Colonic mucosa (tissue), 4 donors: ENCODE results near the gene AATF. TPM values are rescaled to one million over a fixed set of nuclear protein-coding genes. Genes with fewer than 3 reads are reported as not detected.

ENCODE experiments used
- DNase-seq: peaks from one replicate; pipeline ENCODE4 v3.0.0-alpha.2; 2020
- H3K27ac ChIP-seq: fragments of 200-600 bp; one replicate; pipeline ENCODE4 v1.8.0; 2021
- H3K27me3 ChIP-seq: fragments of 200-600 bp; one replicate; pipeline ENCODE4 v1.8.0; 2021
- H3K36me3 ChIP-seq: fragments of 200-600 bp; one replicate; pipeline ENCODE4 v1.8.0; 2021
- H3K4me1 ChIP-seq: fragments of 200-600 bp; one replicate; pipeline ENCODE4 v1.8.0; 2021; ENCODE audit warnings: mild to moderate bottlenecking
- H3K4me3 ChIP-seq: fragments of 200-600 bp; one replicate; pipeline ENCODE4 v1.8.0; 2021
- H3K9ac ChIP-seq, 2 donors: one replicate each; pipeline ENCODE4 v1.7.0; 2013; ENCODE audit warnings: control low read depth in 2 of 2, low read depth in 2 of 2, low read length in 2 of 2
- H3K9me3 ChIP-seq: fragments of 200-600 bp; one replicate; pipeline ENCODE4 v1.8.0; 2021
- intact Hi-C: fragments of 100-400 bp; cut with DNase I; formaldehyde crosslinking; loops from one replicate; pipeline ENCODE4 v1.14.1; 2022
- total RNA-seq, 2 donors: library from RNA; stranded (reverse); fragmentation: NEBNext Ultra II Directional in 1 of 2; extraction: Animal tissue kit (Norgen Biotek cat#: 25700) in 1 of 2; gene quantifications; one replicate each; pipeline ENCODE4 v1.2.1, GENCODE V29; 2021
- TF ChIP-seq, protein P1 (sequence below): fragments of 200-600 bp; IDR thresholded peaks from one replicate; pipeline ENCODE4 v1.8.0; 2022; ENCODE audit warnings: antibody characterized with exemption, mild to moderate bottlenecking
- donor health status: healthy.
- donor health status: DM: no; HTN: no; CAD: no.
- donor health status: DM: no; HTN: no; CAD: no.

The AATF gene
- total RNA-seq, 2 donors from 2014 or later, result 30.0 to 54.8 TPM

DNA sequence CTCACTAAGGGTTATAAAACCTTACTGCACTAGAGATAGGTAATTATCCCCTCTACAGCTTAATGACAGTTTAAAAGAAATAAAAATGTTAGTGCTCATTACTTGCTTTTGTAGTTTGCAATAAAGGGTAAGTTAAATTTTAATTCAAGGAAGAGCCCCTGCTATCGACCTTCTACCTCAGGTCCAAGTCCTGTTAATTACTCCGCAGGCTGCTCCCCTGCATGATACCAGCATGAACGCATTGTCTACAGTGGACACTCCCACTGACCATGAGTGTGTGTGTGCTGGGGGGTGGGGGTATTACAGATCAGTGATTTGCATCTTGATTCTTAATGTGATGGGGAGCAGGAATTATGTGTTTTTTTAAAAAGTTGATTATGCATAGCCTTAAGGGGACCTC is 103.1 kb downstream of the AATF start:
- H3K36me3 ChIP-seq, result no peaks in the 10 kb centered on the region
- no peaks in the 10 kb centered on the region for H3K27me3 ChIP-seq
- TF ChIP-seq, protein P1, sequence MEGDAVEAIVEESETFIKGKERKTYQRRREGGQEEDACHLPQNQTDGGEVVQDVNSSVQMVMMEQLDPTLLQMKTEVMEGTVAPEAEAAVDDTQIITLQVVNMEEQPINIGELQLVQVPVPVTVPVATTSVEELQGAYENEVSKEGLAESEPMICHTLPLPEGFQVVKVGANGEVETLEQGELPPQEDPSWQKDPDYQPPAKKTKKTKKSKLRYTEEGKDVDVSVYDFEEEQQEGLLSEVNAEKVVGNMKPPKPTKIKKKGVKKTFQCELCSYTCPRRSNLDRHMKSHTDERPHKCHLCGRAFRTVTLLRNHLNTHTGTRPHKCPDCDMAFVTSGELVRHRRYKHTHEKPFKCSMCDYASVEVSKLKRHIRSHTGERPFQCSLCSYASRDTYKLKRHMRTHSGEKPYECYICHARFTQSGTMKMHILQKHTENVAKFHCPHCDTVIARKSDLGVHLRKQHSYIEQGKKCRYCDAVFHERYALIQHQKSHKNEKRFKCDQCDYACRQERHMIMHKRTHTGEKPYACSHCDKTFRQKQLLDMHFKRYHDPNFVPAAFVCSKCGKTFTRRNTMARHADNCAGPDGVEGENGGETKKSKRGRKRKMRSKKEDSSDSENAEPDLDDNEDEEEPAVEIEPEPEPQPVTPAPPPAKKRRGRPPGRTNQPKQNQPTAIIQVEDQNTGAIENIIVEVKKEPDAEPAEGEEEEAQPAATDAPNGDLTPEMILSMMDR, result no peak
- peak; percentile 31 for DNase-seq
- no peak overlapping the region for H3K9ac ChIP-seq
- no peaks in the 10 kb centered on the region for H3K4me1 ChIP-seq
- H3K27ac ChIP-seq, result no peak overlapping the region
- H3K9me3 ChIP-seq, result no peaks in the 10 kb centered on the region
- intact Hi-C loops, result no loop called here
- H3K4me3 ChIP-seq, result no peak overlapping the region

- TF ChIP-seq, protein P1, result no peak
- DNase-seq, result no peak
- H3K9ac ChIP-seq, result no peak overlapping the region
- intact Hi-C loops, result no loop called here
- H3K4me3 ChIP-seq, result no peak overlapping the region
- no peaks in the 10 kb centered on the region for H3K4me1 ChIP-seq
- H3K27me3 ChIP-seq, result no peaks in the 10 kb centered on the region
- H3K27ac ChIP-seq, result no peak overlapping the region
- H3K9me3 ChIP-seq, result no peaks in the 10 kb centered on the region
- H3K36me3 ChIP-seq, result no peaks in the 10 kb centered on the region
Observed at GRCh38 chr17:37052450-37052849, 103.7 kb downstream of the AATF start.

- TF ChIP-seq, protein P1, result no peak
- H3K36me3 ChIP-seq, result peaks cover 3% of the 10 kb centered on the region
- H3K4me1 ChIP-seq, result no peaks in the 10 kb centered on the region
- no peak overlapping the region for H3K4me3 ChIP-seq
- no peaks in the 10 kb centered on the region for H3K9me3 ChIP-seq
- intact Hi-C loops, result no loop called here
- no peak overlapping the region for H3K9ac ChIP-seq
- no peak overlapping the region for H3K27ac ChIP-seq
- no peaks in the 10 kb centered on the region for H3K27me3 ChIP-seq
- DNase-seq, result no peak
Observed at GRCh38 chr17:37054894-37055293, 106.1 kb downstream of the AATF start.

DNA sequence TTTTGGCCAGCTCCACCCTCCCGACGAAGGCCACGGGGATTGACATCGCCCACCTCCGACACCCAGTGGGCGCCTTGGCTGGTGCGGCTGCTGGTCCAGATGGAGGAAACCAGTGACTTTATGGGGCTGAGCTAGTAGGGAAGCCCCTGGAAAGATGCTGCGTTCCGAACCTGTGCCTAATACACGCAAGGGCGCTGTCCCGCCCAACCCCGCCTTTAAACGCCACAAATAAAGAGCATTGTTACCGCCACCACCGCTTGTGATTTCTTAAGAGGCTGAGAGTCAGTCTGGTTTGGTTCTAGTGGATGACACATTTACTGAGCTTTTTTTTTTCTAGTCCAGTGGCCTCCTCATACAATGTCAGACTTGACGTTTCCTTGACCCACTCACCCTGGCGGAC is 107.9 kb downstream of the AATF start:
- no peak for DNase-seq
- peaks cover 3% of the 10 kb centered on the region for H3K36me3 ChIP-seq
- no peak overlapping the region for H3K27ac ChIP-seq
- no peaks in the 10 kb centered on the region for H3K4me1 ChIP-seq
- intact Hi-C loops, result no loop called here
- no peak overlapping the region for H3K9ac ChIP-seq
- H3K4me3 ChIP-seq, result no peak overlapping the region
- no peaks in the 10 kb centered on the region for H3K27me3 ChIP-seq
- TF ChIP-seq, protein P1, result no peak
- no peaks in the 10 kb centered on the region for H3K9me3 ChIP-seq

- Histone ChIP-seq H3K4me1 (no peaks in the 10 kb centered on the region), H3K36me3 (peaks cover 3% of the 10 kb centered on the region)
Observed at GRCh38 chr17:37059493-37059892, 110.7 kb downstream of the AATF start.

More at GRCh38 chr17:37059493-37059892, 110.7 kb downstream of the AATF start:
- DNase-seq, result no peak
- no peak overlapping the region for H3K9ac ChIP-seq
- no peak overlapping the region for H3K27ac ChIP-seq
- no peaks in the 10 kb centered on the region for H3K9me3 ChIP-seq
- H3K4me3 ChIP-seq, result no peak overlapping the region
- intact Hi-C loops, result no loop called here
- TF ChIP-seq, protein P1, result no peak
- H3K27me3 ChIP-seq, result no peaks in the 10 kb centered on the region
